Activated T-cell treated with anti-CD3 and anti-CD28 coated beads, Interleukin-2, amount 50 U/mL, for 4 hours (primary cell): ENCODE data around the gene DHRS12. TPM values are rescaled to one million over a fixed set of nuclear protein-coding genes. Genes with fewer than 3 reads are reported as not detected.

Source experiments
- ATAC-seq, 2 donors: fragments of 200-7000 bp; cut with Tn5 transposase; one replicate each; pipeline ENCODE4 v1.10.0; 2021
- DNase-seq: peaks from one replicate; pipeline ENCODE4 v3.0.0-alpha.2; 2020
- H3K27me3 Mint-ChIP-seq: one replicate; pipeline ENCODE4 v1.8.0; 2021; ENCODE audit warnings: low read depth, mixed read lengths
- H3K36me3 Mint-ChIP-seq: one replicate; pipeline ENCODE4 v1.8.0; 2022; ENCODE audit warnings: mixed read lengths; ENCODE audit not compliant: insufficient read depth
- H3K4me1 Mint-ChIP-seq: one replicate; pipeline ENCODE4 v1.8.0; 2021; ENCODE audit warnings: low read depth, mixed read lengths
- H3K4me3 Mint-ChIP-seq: one replicate; pipeline ENCODE4 v1.8.0; 2021; ENCODE audit warnings: mild to moderate bottlenecking, moderate library complexity, mixed read lengths
- H3K9me3 Mint-ChIP-seq: one replicate; pipeline ENCODE4 v1.8.0; 2021; ENCODE audit warnings: mixed read lengths
- total RNA-seq, 3 donors: library from RNA; stranded (reverse); gene quantifications; one replicate each; pipeline ENCODE4 v1.2.1, GENCODE V29; 2021

Gene DHRS12
- total RNA-seq, 3 donors from 2014 or later, result 3.5 to 4.1 (median 3.6) TPM

GRCh38 chr13:51731759-51732158 is 72.2 kb downstream of the DHRS12 start:
- Mint-ChIP-seq H3K36me3 (peaks cover 16% of the 10 kb centered on the region), H3K4me1 (peaks cover 4% of the 10 kb centered on the region), H3K27me3 (no peaks in the 10 kb centered on the region), H3K4me3 (no peak overlapping the region), H3K9me3 (no peaks in the 10 kb centered on the region)
- DNase-seq (no peak), ATAC-seq (no peak)

GRCh38 chr13:51730927-51731326 is 73.0 kb downstream of the DHRS12 start:
- Mint-ChIP-seq H3K27me3 (no peaks in the 10 kb centered on the region), H3K9me3 (no peaks in the 10 kb centered on the region), H3K4me3 (no peak overlapping the region), H3K4me1 (peaks cover 4% of the 10 kb centered on the region), H3K36me3 (peaks cover 20% of the 10 kb centered on the region)
- ATAC-seq (no peak), DNase-seq (no peak)

GRCh38 chr13:51729866-51730553 is 74.0 kb downstream of the DHRS12 start:
- Mint-ChIP-seq H3K9me3 (no peaks in the 10 kb centered on the region), H3K4me1 (peaks cover 4% of the 10 kb centered on the region), H3K36me3 (peaks cover 18% of the 10 kb centered on the region), H3K27me3 (no peaks in the 10 kb centered on the region), H3K4me3 (no peak overlapping the region)
- DNase-seq (no peak), ATAC-seq (peak; percentile 74 to 78)

- no peak for DNase-seq
- Mint-ChIP-seq H3K27me3 (no peaks in the 10 kb centered on the region), H3K4me1 (peaks cover 4% of the 10 kb centered on the region), H3K36me3 (peaks cover 18% of the 10 kb centered on the region), H3K4me3 (no peak overlapping the region), H3K9me3 (no peaks in the 10 kb centered on the region)
- ATAC-seq, result no peak
These were observed 75.0 kb downstream of the DHRS12 start for GRCh38 chr13:51728972-51729371.

- Mint-ChIP-seq H3K4me3 (no peak overlapping the region), H3K27me3 (no peaks in the 10 kb centered on the region), H3K9me3 (no peaks in the 10 kb centered on the region), H3K4me1 (peaks cover 4% of the 10 kb centered on the region), H3K36me3 (peaks cover 16% of the 10 kb centered on the region)
- no peak for DNase-seq
- ATAC-seq, result no peak
These were observed 75.7 kb downstream of the DHRS12 start for GRCh38 chr13:51728275-51728673.

GRCh38 chr13:51727634-51728274 is 76.2 kb downstream of the DHRS12 start:
- H3K9me3 Mint-ChIP-seq, result no peaks in the 10 kb centered on the region
- H3K27me3 Mint-ChIP-seq, result no peaks in the 10 kb centered on the region
- ATAC-seq, result no peak
- peaks cover 16% of the 10 kb centered on the region for H3K36me3 Mint-ChIP-seq
- no peak for DNase-seq
- peaks cover 4% of the 10 kb centered on the region for H3K4me1 Mint-ChIP-seq
- H3K4me3 Mint-ChIP-seq, result no peak overlapping the region

- no peak for DNase-seq
These were observed 77.3 kb downstream of the DHRS12 start for GRCh38 chr13:51726446-51727193.

GRCh38 chr13:51724721-51725120 is 79.2 kb downstream of the DHRS12 start:
- H3K4me1 Mint-ChIP-seq, result no peaks in the 10 kb centered on the region
- no peak overlapping the region for H3K4me3 Mint-ChIP-seq
- peaks cover 20% of the 10 kb centered on the region for H3K36me3 Mint-ChIP-seq
- DNase-seq (no peak), ATAC-seq (no peak)
- H3K9me3 Mint-ChIP-seq, result no peaks in the 10 kb centered on the region
- no peaks in the 10 kb centered on the region for H3K27me3 Mint-ChIP-seq

More at GRCh38 chr13:51726446-51727193, 77.3 kb downstream of the DHRS12 start:
- no peak for ATAC-seq
- Mint-ChIP-seq H3K4me1 (peaks cover 3% of the 10 kb centered on the region), H3K36me3 (peaks cover 19% of the 10 kb centered on the region), H3K9me3 (no peaks in the 10 kb centered on the region), H3K27me3 (no peaks in the 10 kb centered on the region), H3K4me3 (no peak overlapping the region)

GRCh38 chr13:51723529-51723928 is 80.4 kb downstream of the DHRS12 start:
- Mint-ChIP-seq H3K27me3 (no peaks in the 10 kb centered on the region), H3K36me3 (peaks cover 25% of the 10 kb centered on the region), H3K4me1 (no peaks in the 10 kb centered on the region), H3K9me3 (no peaks in the 10 kb centered on the region), H3K4me3 (no peak overlapping the region)
- ATAC-seq (no peak), DNase-seq (no peak)

- no peak for ATAC-seq
- Mint-ChIP-seq H3K27me3 (no peaks in the 10 kb centered on the region), H3K4me1 (no peaks in the 10 kb centered on the region), H3K36me3 (peaks cover 13% of the 10 kb centered on the region), H3K4me3 (no peak overlapping the region), H3K9me3 (no peaks in the 10 kb centered on the region)
- no peak for DNase-seq
These were observed 82.5 kb downstream of the DHRS12 start for GRCh38 chr13:51721496-51721895.

GRCh38 chr13:51719394-51719793 is 84.6 kb downstream of the DHRS12 start:
- DNase-seq (no peak), ATAC-seq (no peak)
- Mint-ChIP-seq H3K9me3 (no peaks in the 10 kb centered on the region), H3K36me3 (peaks cover 12% of the 10 kb centered on the region), H3K4me3 (no peak overlapping the region), H3K27me3 (no peaks in the 10 kb centered on the region), H3K4me1 (no peaks in the 10 kb centered on the region)

Other genes with a start within 250 kb of the DHRS12 start
- 1 to 10 TPM; 4.9 to 6.7 (median 6.3) TPM for gene WDFY2, start 219.7 kb downstream of the DHRS12 start, total RNA-seq
- gene TMEM272, start 41.0 kb upstream of the DHRS12 start, total RNA-seq, result under 1 TPM; 0.11 to 0.24 (median 0.18) TPM
- not detected for gene CCDC70, start 57.8 kb upstream of the DHRS12 start, total RNA-seq
- under 1 TPM; 0.54 to 0.83 (median 0.61) TPM for gene ATP7B, start 207.3 kb upstream of the DHRS12 start, total RNA-seq
- gene ALG11, start 208.2 kb upstream of the DHRS12 start, total RNA-seq, result 10 to 100 TPM; 20.6 to 27.5 (median 26.5) TPM
- 10 to 100 TPM in 2 of 3 donors, 1 to 10 TPM in 1; 9.5 to 10.3 (median 10.0) TPM for gene UTP14C, start 220.5 kb upstream of the DHRS12 start, total RNA-seq